Measurements from ENCODE around the gene RNU1-1.
"Not testable (repeated sequence)": the region's sequence is repeated elsewhere in the genome, so short reads cannot be mapped to it uniquely, and the experiment has no call there.

GRCh38 chr1:16521679-16522078, 7.6 kb upstream of the RNU1-1 start:
- TF ChIP-seq CTCF (conservative IDR thresholded peaks at IDR 0.05; ENCODE audit: low read length); EZH2phosphoT487 (IDR thresholded peaks at IDR 0.05; ENCODE audit: borderline replicate concordance, low read depth, low read length): not testable (repeated sequence)

All from OCI-LY7 (cell line).